ENCODE data around the gene CARS1.
"Not testable (repeated sequence)": the region's sequence is repeated elsewhere in the genome, so short reads cannot be mapped to it uniquely, and the experiment has no call there.

Gene CARS1

DNA sequence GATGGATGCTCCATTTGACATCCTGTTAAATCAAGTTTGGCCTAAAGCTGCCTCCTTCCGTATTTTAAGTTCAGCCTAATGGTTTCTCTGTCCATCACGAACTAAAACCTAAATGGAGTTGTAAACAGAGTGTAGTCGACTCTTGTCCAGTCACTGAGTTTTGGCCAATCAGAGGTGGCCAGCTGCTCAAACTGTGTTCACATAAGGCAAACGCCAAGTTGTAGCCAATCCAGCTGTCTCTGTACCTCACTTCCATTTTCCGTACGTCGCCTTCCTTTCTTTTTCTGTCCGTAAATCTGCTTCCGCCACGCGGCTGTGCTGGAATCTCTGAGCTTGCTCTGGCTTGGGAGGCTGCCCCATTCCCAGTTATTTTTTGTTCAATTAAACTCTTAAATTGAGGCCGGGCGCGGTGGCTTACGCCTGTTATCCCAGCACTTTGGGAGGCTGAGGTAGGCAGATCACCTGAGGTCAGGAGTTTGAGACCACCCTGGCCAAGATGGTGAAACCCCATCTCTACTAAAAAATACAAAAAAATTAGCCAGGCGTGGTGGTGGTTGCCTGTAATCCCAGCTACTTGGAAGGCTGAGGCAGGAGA is 20.7 kb upstream of the CARS1 start:
- no peak overlapping the region for H3K27ac ChIP-seq (ENCODE audit: poor library complexity, severe bottlenecking)
- H3K4me1 ChIP-seq (ENCODE audit: insufficient read depth, poor library complexity, severe bottlenecking) = no peaks in the 10 kb centered on the region
- ATAC-seq (ENCODE audit: low read depth) (no peak), DNase-seq (ENCODE audit: low spot score) (no peak)
- no peaks in the 10 kb centered on the region for H3K9me3 ChIP-seq (ENCODE audit: severe bottlenecking)
- no peaks in the 10 kb centered on the region for H3K27me3 ChIP-seq (ENCODE audit: insufficient read depth, poor library complexity, severe bottlenecking)
- H3K36me3 ChIP-seq (ENCODE audit: low read depth) = no peaks in the 10 kb centered on the region
- TF ChIP-seq CTCF (IDR thresholded peaks at IDR 0.05; ENCODE audit: poor library complexity, severe bottlenecking) = no peak
- H3K4me3 ChIP-seq (ENCODE audit: severe bottlenecking) = no peak overlapping the region

DNA sequence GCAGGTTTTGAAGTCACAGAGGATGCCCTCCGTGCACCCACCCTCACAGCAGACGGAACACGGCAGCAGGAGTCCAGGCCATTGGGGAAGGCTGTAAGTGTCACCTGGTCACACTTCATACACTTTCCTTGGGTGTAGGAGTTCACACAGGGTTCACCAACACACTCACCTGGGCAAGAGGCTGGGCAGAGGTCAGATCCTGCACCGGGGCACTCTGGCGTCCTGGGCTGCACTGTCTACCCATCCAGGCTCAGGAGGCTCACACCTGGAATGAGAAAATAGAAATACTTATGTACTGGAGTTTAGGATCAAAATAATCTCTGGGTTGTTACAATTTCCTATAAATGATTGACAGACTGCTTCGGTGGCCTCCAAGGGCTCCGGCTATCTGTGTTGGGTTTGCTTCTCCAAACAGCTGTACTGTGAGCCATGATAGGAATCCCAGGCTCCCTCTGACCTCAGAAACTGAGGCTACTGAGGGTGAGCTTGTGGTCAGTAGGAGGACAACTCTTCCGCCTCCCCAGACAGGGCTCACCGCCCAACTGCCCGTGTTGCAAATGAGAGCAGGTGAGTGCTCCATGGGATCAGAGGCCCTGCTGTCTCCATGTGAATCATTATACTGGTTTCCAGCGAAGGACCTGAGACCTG is 20.1 kb upstream of the CARS1 start:
- no peak for DNase-seq (ENCODE audit: low spot score)
- no peak overlapping the region for H3K27ac ChIP-seq (ENCODE audit: poor library complexity, severe bottlenecking)
- ATAC-seq (ENCODE audit: low read depth) = no peak
- no peak overlapping the region for H3K4me3 ChIP-seq (ENCODE audit: severe bottlenecking)
- no peaks in the 10 kb centered on the region for H3K27me3 ChIP-seq (ENCODE audit: insufficient read depth, poor library complexity, severe bottlenecking)
- H3K36me3 ChIP-seq (ENCODE audit: low read depth) = no peaks in the 10 kb centered on the region
- H3K9me3 ChIP-seq (ENCODE audit: severe bottlenecking) = no peaks in the 10 kb centered on the region
- H3K4me1 ChIP-seq (ENCODE audit: insufficient read depth, poor library complexity, severe bottlenecking) = no peaks in the 10 kb centered on the region
- no peak for TF ChIP-seq CTCF (IDR thresholded peaks at IDR 0.05; ENCODE audit: poor library complexity, severe bottlenecking)

DNA sequence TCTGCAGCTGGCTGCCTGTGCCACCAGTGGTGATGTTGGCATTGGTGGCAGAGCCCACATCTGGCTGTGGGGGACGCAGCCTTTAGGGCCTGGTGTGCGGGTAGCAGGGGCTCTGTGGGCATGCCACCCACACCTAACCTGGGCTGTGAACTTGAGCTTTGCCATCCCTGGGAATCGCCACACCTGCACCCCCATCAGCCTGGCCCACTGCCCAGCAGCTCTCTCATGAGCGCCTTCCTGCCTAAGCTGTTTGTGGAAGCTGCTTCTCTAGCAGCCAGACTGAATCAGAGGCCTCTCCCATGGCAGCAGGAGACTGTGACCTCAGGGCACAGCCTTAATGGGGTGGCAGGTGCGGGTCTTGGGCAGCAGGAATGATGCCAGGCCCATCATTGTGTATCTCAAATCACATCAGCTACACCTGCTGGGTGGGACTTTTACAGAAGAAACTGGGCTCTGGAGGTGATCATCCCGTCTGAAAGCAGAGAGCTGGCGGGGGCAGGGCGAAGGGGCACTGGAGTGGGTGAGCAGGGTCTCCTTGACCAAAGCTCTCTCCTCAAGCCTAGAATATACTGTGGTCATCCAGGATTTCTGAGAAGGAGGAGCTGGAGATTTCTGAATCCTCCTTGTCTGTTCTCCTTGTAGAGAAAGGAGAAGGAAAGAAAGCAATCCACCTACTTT is 17.8 kb upstream of the CARS1 start:
- H3K4me3 ChIP-seq (ENCODE audit: severe bottlenecking) = no peak overlapping the region
- no peak overlapping the region for H3K27ac ChIP-seq (ENCODE audit: poor library complexity, severe bottlenecking)
- no peaks in the 10 kb centered on the region for H3K27me3 ChIP-seq (ENCODE audit: insufficient read depth, poor library complexity, severe bottlenecking)
- DNase-seq (ENCODE audit: low spot score) = no peak
- no peak for TF ChIP-seq CTCF (IDR thresholded peaks at IDR 0.05; ENCODE audit: poor library complexity, severe bottlenecking)
- no peaks in the 10 kb centered on the region for H3K36me3 ChIP-seq (ENCODE audit: low read depth)
- H3K9me3 ChIP-seq (ENCODE audit: severe bottlenecking) = no peaks in the 10 kb centered on the region
- no peaks in the 10 kb centered on the region for H3K4me1 ChIP-seq (ENCODE audit: insufficient read depth, poor library complexity, severe bottlenecking)
- ATAC-seq (ENCODE audit: low read depth) = no peak

DNA sequence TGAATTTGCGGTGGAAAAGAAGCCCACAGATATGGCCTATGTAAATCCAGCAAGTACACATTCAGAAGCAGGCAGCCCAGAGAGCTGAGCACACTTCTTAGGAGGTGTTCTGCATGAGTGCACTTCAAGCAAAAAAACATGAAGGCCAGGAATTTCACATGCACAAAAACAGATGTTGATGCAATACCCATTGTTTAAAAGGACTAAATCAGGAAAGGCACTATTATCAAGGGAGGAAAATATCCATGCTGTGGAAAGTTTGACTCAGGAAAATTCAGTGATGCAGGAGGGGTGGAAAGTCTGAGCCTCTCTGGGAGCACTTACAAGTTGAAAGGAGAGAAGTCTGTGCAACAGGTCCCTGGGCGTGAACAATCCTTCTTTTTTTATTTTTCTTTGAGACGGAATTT is 15.8 kb upstream of the CARS1 start:
- ATAC-seq (ENCODE audit: low read depth) (no peak), DNase-seq (ENCODE audit: low spot score) (no peak)
- no peaks in the 10 kb centered on the region for H3K36me3 ChIP-seq (ENCODE audit: low read depth)
- H3K4me3 ChIP-seq (ENCODE audit: severe bottlenecking) = no peak overlapping the region
- no peak for TF ChIP-seq CTCF (IDR thresholded peaks at IDR 0.05; ENCODE audit: poor library complexity, severe bottlenecking)
- H3K27ac ChIP-seq (ENCODE audit: poor library complexity, severe bottlenecking) = no peak overlapping the region
- no peaks in the 10 kb centered on the region for H3K4me1 ChIP-seq (ENCODE audit: insufficient read depth, poor library complexity, severe bottlenecking)
- no peaks in the 10 kb centered on the region for H3K27me3 ChIP-seq (ENCODE audit: insufficient read depth, poor library complexity, severe bottlenecking)
- no peaks in the 10 kb centered on the region for H3K9me3 ChIP-seq (ENCODE audit: severe bottlenecking)

DNA sequence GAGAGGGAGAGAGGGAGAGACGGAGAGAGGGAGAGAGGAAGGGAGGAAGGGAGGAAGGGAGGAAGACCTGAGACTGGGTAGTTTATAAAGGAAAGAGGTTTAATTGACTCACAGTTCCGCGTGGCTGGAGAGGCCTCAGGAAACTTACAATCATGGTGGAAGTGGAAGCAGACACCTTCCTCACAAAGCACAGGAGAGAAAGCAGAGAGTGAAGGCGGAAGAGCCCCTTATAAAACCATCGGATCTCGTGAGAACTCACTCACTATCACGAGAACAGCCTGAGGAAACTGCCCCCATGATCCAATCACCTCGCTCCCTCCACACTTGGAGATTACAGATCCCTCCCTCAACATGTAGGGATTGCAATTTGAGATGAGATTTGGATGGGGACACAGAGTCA is 12.2 kb upstream of the CARS1 start:
- no peak overlapping the region for H3K27ac ChIP-seq (ENCODE audit: poor library complexity, severe bottlenecking)
- no peaks in the 10 kb centered on the region for H3K36me3 ChIP-seq (ENCODE audit: low read depth)
- no peaks in the 10 kb centered on the region for H3K4me1 ChIP-seq (ENCODE audit: insufficient read depth, poor library complexity, severe bottlenecking)
- no peaks in the 10 kb centered on the region for H3K9me3 ChIP-seq (ENCODE audit: severe bottlenecking)
- no peak for TF ChIP-seq CTCF (IDR thresholded peaks at IDR 0.05; ENCODE audit: poor library complexity, severe bottlenecking)
- DNase-seq (ENCODE audit: low spot score) = no peak
- ATAC-seq (ENCODE audit: low read depth) = no peak
- no peak overlapping the region for H3K4me3 ChIP-seq (ENCODE audit: severe bottlenecking)
- H3K27me3 ChIP-seq (ENCODE audit: insufficient read depth, poor library complexity, severe bottlenecking) = no peaks in the 10 kb centered on the region

GRCh38 chr11:3066308-3066707 is 9.1 kb upstream of the CARS1 start:
- H3K4me1 ChIP-seq (ENCODE audit: insufficient read depth, poor library complexity, severe bottlenecking); H3K27me3 ChIP-seq (ENCODE audit: insufficient read depth, poor library complexity, severe bottlenecking); DNase-seq (ENCODE audit: low spot score); H3K4me3 ChIP-seq (ENCODE audit: severe bottlenecking); ATAC-seq (ENCODE audit: low read depth); H3K9me3 ChIP-seq (ENCODE audit: severe bottlenecking); H3K27ac ChIP-seq (ENCODE audit: poor library complexity, severe bottlenecking); H3K36me3 ChIP-seq (ENCODE audit: low read depth): not testable (repeated sequence)

DNA sequence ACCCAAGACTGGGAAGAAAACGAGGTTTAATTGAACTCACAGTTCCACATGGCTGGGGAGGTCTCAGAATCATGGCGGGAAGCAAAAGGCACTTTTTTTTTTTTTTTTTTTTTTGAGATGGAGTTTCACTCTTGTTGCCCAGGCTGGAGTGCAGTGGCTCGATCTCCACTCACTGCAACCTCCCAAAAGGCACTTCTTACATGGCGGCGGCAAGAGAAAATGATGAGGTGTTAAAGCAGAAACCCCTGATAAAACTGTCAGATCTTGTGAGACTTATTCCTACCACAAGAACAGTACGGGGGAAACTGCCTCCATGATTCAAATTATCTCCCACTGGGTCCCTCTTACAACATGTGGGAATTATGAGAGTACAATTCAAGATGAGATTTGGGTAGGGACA is 7.5 kb upstream of the CARS1 start:
- not testable (repeated sequence) for H3K27ac ChIP-seq (ENCODE audit: poor library complexity, severe bottlenecking)

More for the DNA sequence above, 7.5 kb upstream of the CARS1 start:
- H3K4me1 ChIP-seq (ENCODE audit: insufficient read depth, poor library complexity, severe bottlenecking); H3K36me3 ChIP-seq (ENCODE audit: low read depth); DNase-seq (ENCODE audit: low spot score); H3K4me3 ChIP-seq (ENCODE audit: severe bottlenecking); H3K27me3 ChIP-seq (ENCODE audit: insufficient read depth, poor library complexity, severe bottlenecking); H3K9me3 ChIP-seq (ENCODE audit: severe bottlenecking); ATAC-seq (ENCODE audit: low read depth): not testable (repeated sequence)
